ENCODE measurements around the gene IFITM1.
"Not testable (repeated sequence)": the region's sequence is repeated elsewhere in the genome, so short reads cannot be mapped to it uniquely, and the experiment has no call there.

DNA sequence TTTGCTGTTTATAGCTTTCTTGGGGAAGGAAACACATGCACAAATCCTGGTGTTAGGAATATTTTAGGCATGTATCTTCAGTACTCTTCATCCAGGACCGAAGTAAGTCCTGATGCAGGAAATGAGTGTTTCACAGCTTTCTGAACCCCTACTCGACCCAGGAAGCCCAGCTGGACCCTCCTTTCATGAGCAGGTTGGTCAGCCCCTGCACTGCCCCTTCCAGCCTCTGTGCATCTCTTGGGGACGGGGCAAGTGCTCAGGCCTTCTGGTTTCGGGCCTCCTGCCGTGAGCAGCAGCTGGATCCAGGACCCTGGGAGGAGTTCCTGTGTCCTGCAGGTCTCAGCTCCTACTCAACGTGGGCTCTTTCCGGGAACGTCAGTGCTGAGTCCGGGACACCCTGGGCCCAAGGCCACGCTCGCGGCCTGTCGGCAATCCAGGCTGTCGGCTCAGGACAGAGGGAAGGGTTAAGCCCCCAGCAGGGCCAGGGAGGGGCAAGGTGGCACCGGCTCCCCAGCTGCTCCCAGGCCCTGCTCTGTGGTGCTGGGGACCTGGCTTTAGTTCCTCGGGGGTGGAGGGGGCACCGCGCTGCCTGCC, 3.8 kb upstream of the IFITM1 start:
- TF ChIP-seq POLR2AphosphoS5 (IDR thresholded peaks at IDR 0.05) = peak in 1 of 4 donors; percentile 19
- TF ChIP-seq, protein P1, sequence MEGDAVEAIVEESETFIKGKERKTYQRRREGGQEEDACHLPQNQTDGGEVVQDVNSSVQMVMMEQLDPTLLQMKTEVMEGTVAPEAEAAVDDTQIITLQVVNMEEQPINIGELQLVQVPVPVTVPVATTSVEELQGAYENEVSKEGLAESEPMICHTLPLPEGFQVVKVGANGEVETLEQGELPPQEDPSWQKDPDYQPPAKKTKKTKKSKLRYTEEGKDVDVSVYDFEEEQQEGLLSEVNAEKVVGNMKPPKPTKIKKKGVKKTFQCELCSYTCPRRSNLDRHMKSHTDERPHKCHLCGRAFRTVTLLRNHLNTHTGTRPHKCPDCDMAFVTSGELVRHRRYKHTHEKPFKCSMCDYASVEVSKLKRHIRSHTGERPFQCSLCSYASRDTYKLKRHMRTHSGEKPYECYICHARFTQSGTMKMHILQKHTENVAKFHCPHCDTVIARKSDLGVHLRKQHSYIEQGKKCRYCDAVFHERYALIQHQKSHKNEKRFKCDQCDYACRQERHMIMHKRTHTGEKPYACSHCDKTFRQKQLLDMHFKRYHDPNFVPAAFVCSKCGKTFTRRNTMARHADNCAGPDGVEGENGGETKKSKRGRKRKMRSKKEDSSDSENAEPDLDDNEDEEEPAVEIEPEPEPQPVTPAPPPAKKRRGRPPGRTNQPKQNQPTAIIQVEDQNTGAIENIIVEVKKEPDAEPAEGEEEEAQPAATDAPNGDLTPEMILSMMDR (IDR thresholded peaks at IDR 0.05) = not testable (repeated sequence)
- not testable (repeated sequence) for TF ChIP-seq POLR2A, EP300 (IDR thresholded peaks at IDR 0.05)
